Measurements from ENCODE around the gene CLTCL1.
"Not testable (repeated sequence)": the region's sequence is repeated elsewhere in the genome, so short reads cannot be mapped to it uniquely, and the experiment has no call there.

DNA sequence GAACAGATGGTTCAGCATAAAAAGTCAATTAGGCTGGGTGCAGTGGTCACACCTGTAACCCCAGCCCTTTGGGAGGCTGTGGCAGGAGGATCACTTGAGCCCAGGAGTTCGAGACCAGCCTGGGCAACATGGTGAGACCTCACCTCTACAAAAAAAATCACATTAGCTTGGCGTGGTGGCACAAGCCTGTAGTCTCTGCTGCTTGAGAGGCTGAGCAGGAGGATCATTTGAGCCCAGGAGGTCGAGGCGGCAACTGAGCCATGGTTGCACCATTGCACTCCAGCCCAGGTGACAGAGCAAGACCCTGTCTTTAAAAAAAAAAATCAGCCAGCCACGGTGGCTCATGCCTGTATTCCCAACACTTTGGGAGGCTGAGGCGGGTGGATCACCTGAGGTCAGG, 31.9 kb upstream of the CLTCL1 start:
- TF ChIP-seq JUND (IDR thresholded peaks at IDR 0.05); POLR2AphosphoS5 (IDR thresholded peaks at IDR 0.05; ENCODE audit: low read depth, low read length); EZH2phosphoT487 (IDR thresholded peaks at IDR 0.05; ENCODE audit: borderline replicate concordance); FOSL1 (IDR thresholded peaks at IDR 0.05; ENCODE audit: low read depth); ZNF274 (IDR thresholded peaks at IDR 0.05; ENCODE audit: low read depth, low read length); EZH2 (IDR thresholded peaks at IDR 0.05); EGR1 (IDR thresholded peaks at IDR 0.05; ENCODE audit: low read depth); POLR2A (IDR thresholded peaks at IDR 0.05; ENCODE audit: borderline replicate concordance, extremely low read depth, insufficient read depth, insufficient read length); CEBPB (IDR thresholded peaks at IDR 0.05; ENCODE audit: low read depth); ELF1 (IDR thresholded peaks at IDR 0.05; ENCODE audit: borderline replicate concordance, low read depth); CBX3 (IDR thresholded peaks at IDR 0.05; ENCODE audit: low read depth): not testable (repeated sequence)
- TF ChIP-seq, protein P1, sequence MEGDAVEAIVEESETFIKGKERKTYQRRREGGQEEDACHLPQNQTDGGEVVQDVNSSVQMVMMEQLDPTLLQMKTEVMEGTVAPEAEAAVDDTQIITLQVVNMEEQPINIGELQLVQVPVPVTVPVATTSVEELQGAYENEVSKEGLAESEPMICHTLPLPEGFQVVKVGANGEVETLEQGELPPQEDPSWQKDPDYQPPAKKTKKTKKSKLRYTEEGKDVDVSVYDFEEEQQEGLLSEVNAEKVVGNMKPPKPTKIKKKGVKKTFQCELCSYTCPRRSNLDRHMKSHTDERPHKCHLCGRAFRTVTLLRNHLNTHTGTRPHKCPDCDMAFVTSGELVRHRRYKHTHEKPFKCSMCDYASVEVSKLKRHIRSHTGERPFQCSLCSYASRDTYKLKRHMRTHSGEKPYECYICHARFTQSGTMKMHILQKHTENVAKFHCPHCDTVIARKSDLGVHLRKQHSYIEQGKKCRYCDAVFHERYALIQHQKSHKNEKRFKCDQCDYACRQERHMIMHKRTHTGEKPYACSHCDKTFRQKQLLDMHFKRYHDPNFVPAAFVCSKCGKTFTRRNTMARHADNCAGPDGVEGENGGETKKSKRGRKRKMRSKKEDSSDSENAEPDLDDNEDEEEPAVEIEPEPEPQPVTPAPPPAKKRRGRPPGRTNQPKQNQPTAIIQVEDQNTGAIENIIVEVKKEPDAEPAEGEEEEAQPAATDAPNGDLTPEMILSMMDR (IDR thresholded peaks at IDR 0.05 in 2 of 3, conservative IDR thresholded peaks at IDR 0.05 in 1 of 3; ENCODE audit: borderline replicate concordance in 1 of 3, insufficient read depth in 1 of 3, low read depth in 2 of 3, low read length in 2 of 3) = not testable (repeated sequence)
- TF ChIP-seq, protein P2, sequence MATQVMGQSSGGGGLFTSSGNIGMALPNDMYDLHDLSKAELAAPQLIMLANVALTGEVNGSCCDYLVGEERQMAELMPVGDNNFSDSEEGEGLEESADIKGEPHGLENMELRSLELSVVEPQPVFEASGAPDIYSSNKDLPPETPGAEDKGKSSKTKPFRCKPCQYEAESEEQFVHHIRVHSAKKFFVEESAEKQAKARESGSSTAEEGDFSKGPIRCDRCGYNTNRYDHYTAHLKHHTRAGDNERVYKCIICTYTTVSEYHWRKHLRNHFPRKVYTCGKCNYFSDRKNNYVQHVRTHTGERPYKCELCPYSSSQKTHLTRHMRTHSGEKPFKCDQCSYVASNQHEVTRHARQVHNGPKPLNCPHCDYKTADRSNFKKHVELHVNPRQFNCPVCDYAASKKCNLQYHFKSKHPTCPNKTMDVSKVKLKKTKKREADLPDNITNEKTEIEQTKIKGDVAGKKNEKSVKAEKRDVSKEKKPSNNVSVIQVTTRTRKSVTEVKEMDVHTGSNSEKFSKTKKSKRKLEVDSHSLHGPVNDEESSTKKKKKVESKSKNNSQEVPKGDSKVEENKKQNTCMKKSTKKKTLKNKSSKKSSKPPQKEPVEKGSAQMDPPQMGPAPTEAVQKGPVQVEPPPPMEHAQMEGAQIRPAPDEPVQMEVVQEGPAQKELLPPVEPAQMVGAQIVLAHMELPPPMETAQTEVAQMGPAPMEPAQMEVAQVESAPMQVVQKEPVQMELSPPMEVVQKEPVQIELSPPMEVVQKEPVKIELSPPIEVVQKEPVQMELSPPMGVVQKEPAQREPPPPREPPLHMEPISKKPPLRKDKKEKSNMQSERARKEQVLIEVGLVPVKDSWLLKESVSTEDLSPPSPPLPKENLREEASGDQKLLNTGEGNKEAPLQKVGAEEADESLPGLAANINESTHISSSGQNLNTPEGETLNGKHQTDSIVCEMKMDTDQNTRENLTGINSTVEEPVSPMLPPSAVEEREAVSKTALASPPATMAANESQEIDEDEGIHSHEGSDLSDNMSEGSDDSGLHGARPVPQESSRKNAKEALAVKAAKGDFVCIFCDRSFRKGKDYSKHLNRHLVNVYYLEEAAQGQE (IDR thresholded peaks at IDR 0.05; ENCODE audit: low read depth) = not testable (repeated sequence)
